ENCODE results near the gene KIRREL3. TPM values are rescaled to one million over a fixed set of nuclear protein-coding genes. Genes with fewer than 3 reads are reported as not detected.

Gene KIRREL3
- total RNA-seq, 1 experiment from 2014 or later, result 0.44 TPM

DNA sequence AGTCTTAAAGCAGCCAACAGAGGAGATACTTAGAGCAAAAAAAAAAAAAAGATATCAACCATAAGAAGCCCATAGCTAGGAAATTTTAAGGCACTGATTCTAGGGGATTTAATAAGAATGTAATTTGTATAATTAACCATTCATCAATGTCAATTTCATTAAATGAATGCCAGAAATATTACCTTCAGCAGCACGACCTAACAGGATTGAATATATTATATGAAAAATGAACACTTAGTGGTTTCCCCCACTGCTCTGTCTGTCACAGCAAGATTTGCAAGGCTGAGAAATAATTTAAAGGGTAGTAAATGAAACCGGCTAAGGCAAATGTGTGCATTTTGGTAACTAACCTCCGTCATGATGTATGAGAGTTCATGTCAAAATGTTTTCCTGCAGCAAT is 319.9 kb downstream of the KIRREL3 start:
- POLR2A ChIA-PET (ENCODE audit: unreplicated experiment), result no interaction called here
- intact Hi-C loops (cut with micrococcal nuclease), result no loop called here
- no peak overlapping the region for H3K27ac ChIP-seq (ENCODE audit: low read length)
- no peaks in the 10 kb centered on the region for H3K36me3 ChIP-seq (ENCODE audit: low read depth, low read length)
- H3K27me3 ChIP-seq (ENCODE audit: low read length), result peaks cover 85% of the 10 kb centered on the region
- no peaks in the 10 kb centered on the region for H3K9me2 ChIP-seq (replicated peaks; ENCODE audit: low read length)
- no peaks in the 10 kb centered on the region for H3K4me1 ChIP-seq (ENCODE audit: insufficient read depth, low read length)
- no peak overlapping the region for H3K4me2 ChIP-seq (ENCODE audit: low read length)
- DNase-seq, result no peak
- ATAC-seq, result no peak
- TF ChIP-seq EZH2 (IDR thresholded peaks at IDR 0.05; ENCODE audit: low read length, unreplicated experiment), result no peak
- H3K9me3 ChIP-seq (ENCODE audit: low read length), result no peaks in the 10 kb centered on the region
- no peak overlapping the region for H3K4me3 ChIP-seq (ENCODE audit: low read length)
- H4K20me1 ChIP-seq (ENCODE audit: low read length), result no peaks in the 10 kb centered on the region
- no TSS peak for BruUV-seq (replicated peaks)
- H3K9ac ChIP-seq (ENCODE audit: low read length), result no peak overlapping the region
- H2AFZ ChIP-seq (ENCODE audit: low read length), result no peak overlapping the region
- H3F3A ChIP-seq (ENCODE audit: low read length, unreplicated experiment), result no peaks in the 10 kb centered on the region
- H3K79me2 ChIP-seq (ENCODE audit: low read length), result no peaks in the 10 kb centered on the region
- CTCF ChIA-PET, result no interaction called here

DNA sequence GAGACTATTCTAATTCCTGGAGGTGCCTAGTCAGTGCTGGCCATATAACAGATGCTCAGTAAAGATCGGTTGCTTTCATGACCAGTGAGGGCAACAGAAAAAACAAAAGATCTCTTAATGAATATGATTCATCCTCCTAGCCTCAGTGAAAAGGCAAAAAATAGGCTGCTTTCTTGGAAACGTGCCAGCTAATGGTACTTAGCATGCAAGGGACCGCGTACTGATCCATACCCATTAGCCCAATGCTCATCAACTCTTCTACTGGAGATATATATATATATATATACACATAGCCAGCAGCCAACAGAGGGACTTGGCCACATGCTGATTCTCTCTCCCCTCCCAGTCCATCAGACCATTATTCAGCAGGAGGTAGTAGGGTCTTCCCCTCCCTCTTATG is 320.4 kb downstream of the KIRREL3 start:
- ChIA-PET CTCF (no interaction called here), POLR2A (ENCODE audit: unreplicated experiment) (no interaction called here)
- Histone ChIP-seq H3K9me2 (replicated peaks; ENCODE audit: low read length) (no peaks in the 10 kb centered on the region), H3K9me3 (ENCODE audit: low read length) (no peaks in the 10 kb centered on the region), H3K36me3 (ENCODE audit: low read depth, low read length) (no peaks in the 10 kb centered on the region), H3F3A (ENCODE audit: low read length, unreplicated experiment) (no peaks in the 10 kb centered on the region), H3K4me1 (ENCODE audit: insufficient read depth, low read length) (no peaks in the 10 kb centered on the region), H3K4me2 (ENCODE audit: low read length) (no peak overlapping the region), H3K27me3 (ENCODE audit: low read length) (peaks cover 86% of the 10 kb centered on the region), H2AFZ (ENCODE audit: low read length) (no peak overlapping the region), H3K27ac (ENCODE audit: low read length) (no peak overlapping the region), H4K20me1 (ENCODE audit: low read length) (no peaks in the 10 kb centered on the region), H3K4me3 (ENCODE audit: low read length) (no peak overlapping the region), H3K9ac (ENCODE audit: low read length) (no peak overlapping the region), H3K79me2 (ENCODE audit: low read length) (no peaks in the 10 kb centered on the region)
- ATAC-seq (no peak), DNase-seq (no peak)
- TF ChIP-seq, protein P1, sequence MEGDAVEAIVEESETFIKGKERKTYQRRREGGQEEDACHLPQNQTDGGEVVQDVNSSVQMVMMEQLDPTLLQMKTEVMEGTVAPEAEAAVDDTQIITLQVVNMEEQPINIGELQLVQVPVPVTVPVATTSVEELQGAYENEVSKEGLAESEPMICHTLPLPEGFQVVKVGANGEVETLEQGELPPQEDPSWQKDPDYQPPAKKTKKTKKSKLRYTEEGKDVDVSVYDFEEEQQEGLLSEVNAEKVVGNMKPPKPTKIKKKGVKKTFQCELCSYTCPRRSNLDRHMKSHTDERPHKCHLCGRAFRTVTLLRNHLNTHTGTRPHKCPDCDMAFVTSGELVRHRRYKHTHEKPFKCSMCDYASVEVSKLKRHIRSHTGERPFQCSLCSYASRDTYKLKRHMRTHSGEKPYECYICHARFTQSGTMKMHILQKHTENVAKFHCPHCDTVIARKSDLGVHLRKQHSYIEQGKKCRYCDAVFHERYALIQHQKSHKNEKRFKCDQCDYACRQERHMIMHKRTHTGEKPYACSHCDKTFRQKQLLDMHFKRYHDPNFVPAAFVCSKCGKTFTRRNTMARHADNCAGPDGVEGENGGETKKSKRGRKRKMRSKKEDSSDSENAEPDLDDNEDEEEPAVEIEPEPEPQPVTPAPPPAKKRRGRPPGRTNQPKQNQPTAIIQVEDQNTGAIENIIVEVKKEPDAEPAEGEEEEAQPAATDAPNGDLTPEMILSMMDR (conservative IDR thresholded peaks at IDR 0.05; ENCODE audit: low read depth, low read length), result no peak
- no peak for TF ChIP-seq EZH2phosphoT487 (IDR thresholded peaks at IDR 0.05; ENCODE audit: borderline replicate concordance, low read length)
- TF ChIP-seq EZH2 (IDR thresholded peaks at IDR 0.05; ENCODE audit: low read length, unreplicated experiment), result no peak
- BruUV-seq (replicated peaks), result no TSS peak
- intact Hi-C loops (cut with micrococcal nuclease), result no loop called here

GRCh38 chr11:126679033-126679432 is 321.5 kb downstream of the KIRREL3 start:
- H3K9me3 ChIP-seq (ENCODE audit: low read length), result no peaks in the 10 kb centered on the region
- no peak for DNase-seq
- H3K4me2 ChIP-seq (ENCODE audit: low read length), result no peak overlapping the region
- no TSS peak for BruUV-seq (replicated peaks)
- TF ChIP-seq EZH2 (IDR thresholded peaks at IDR 0.05; ENCODE audit: low read length, unreplicated experiment) (no peak), EZH2phosphoT487 (IDR thresholded peaks at IDR 0.05; ENCODE audit: borderline replicate concordance, low read length) (no peak)
- TF ChIP-seq, protein P1 (conservative IDR thresholded peaks at IDR 0.05; ENCODE audit: low read depth, low read length), result no peak
- H3K4me1 ChIP-seq (ENCODE audit: insufficient read depth, low read length), result no peaks in the 10 kb centered on the region
- no peaks in the 10 kb centered on the region for H3K9me2 ChIP-seq (replicated peaks; ENCODE audit: low read length)
- H4K20me1 ChIP-seq (ENCODE audit: low read length), result no peaks in the 10 kb centered on the region
- no peak overlapping the region for H3K4me3 ChIP-seq (ENCODE audit: low read length)
- CTCF ChIA-PET, result no interaction called here
- H3K9ac ChIP-seq (ENCODE audit: low read length), result no peak overlapping the region
- H3K27ac ChIP-seq (ENCODE audit: low read length), result no peak overlapping the region
- H3K36me3 ChIP-seq (ENCODE audit: low read depth, low read length), result no peaks in the 10 kb centered on the region
- no peak for ATAC-seq
- H3F3A ChIP-seq (ENCODE audit: low read length, unreplicated experiment), result no peaks in the 10 kb centered on the region
- POLR2A ChIA-PET (ENCODE audit: unreplicated experiment), result no interaction called here
- H3K27me3 ChIP-seq (ENCODE audit: low read length), result peaks cover 83% of the 10 kb centered on the region
- no peak overlapping the region for H2AFZ ChIP-seq (ENCODE audit: low read length)
- intact Hi-C loops (cut with micrococcal nuclease), result no loop called here
- H3K79me2 ChIP-seq (ENCODE audit: low read length), result no peaks in the 10 kb centered on the region

Measured in PC-3 (cell line).